B cell (primary cell): Measurements from ENCODE around the gene PAIP2. TPM values are rescaled to one million over a fixed set of nuclear protein-coding genes. Genes with fewer than 3 reads are reported as not detected.

ENCODE experiments used
- ATAC-seq: fragments of 200-7000 bp; cut with Tn5 transposase; one replicate; pipeline ENCODE4 v1.10.0; 2021; ENCODE audit warnings: low read depth, mild to moderate bottlenecking, moderate number of reproducible peaks, moderate library complexity
- CTCF ChIA-PET: fragments of 350-600 bp; sonication (Branson Sonifier 250); formaldehyde crosslinking; loops from one replicate; lab custom pipeline; 2021; ENCODE audit warnings: antibody characterized with exemption, inconsistent platforms; lab: Charles Lee
- POLR2A ChIA-PET: fragments of 350-600 bp; sonication (Branson Sonifier 250); formaldehyde crosslinking; loops from one replicate; lab custom pipeline; 2021; ENCODE audit warnings: antibody characterized with exemption; lab: Charles Lee
- DNase-seq: peaks from one replicate; pipeline ENCODE4 v3.0.0; 2013
- H2AFZ ChIP-seq: 2 replicates; pipeline ENCODE4 v1.6.1; 2012; ENCODE audit warnings: mild to moderate bottlenecking, low read depth, low read length; ENCODE audit not compliant: insufficient read depth, poor library complexity, severe bottlenecking
- H3K27ac ChIP-seq, 2 donors: 1 replicate in 1 of 2; 2 replicates in 1 of 2; pipeline ENCODE4 v1.5.1; 2012 to 2013; ENCODE audit warnings: low read length in 2 of 2, mild to moderate bottlenecking in 2 of 2, moderate library complexity in 1 of 2
- H3K27me3 ChIP-seq, 4 experiments: fragments of 200-600 bp in 1 of 4; sonication (generic) in 1 of 4; replicated peaks in 1 of 4; 1 replicate in 2 of 4; 2 replicates in 2 of 4; pipeline versions ENCODE4 v1.6.1 to v1.7.0; 2013 to 2016; ENCODE audit warnings: low read length in 3 of 4, mild to moderate bottlenecking in 2 of 4, mixed read lengths in 1 of 4, moderate library complexity in 1 of 4; ENCODE audit not compliant: insufficient read depth in 4 of 4, control insufficient read depth in 3 of 4; ENCODE audit errors: control extremely low read depth in 1 of 4
- H3K36me3 ChIP-seq, 2 experiments: replicated peaks in 1 of 2; 1 replicate in 1 of 2; 2 replicates in 1 of 2; pipeline versions ENCODE4 v1.6.1 to v1.7.1; 2013; ENCODE audit warnings: low read length in 1 of 2; ENCODE audit not compliant: insufficient read depth in 2 of 2, control insufficient read depth in 1 of 2; ENCODE audit errors: control extremely low read depth in 1 of 2, extremely low read depth in 1 of 2
- H3K4me1 ChIP-seq, 2 donors: fragments of 200-600 bp in 1 of 2; sonication (generic) in 1 of 2; 1 replicate in 1 of 2; 2 replicates in 1 of 2; pipeline versions ENCODE4 v1.5.1 to v1.6.1; 2013 to 2017; ENCODE audit warnings: low read length in 2 of 2; ENCODE audit not compliant: control insufficient read depth in 2 of 2, insufficient read depth in 2 of 2
- H3K4me2 ChIP-seq: replicated peaks from 2 replicates; pipeline ENCODE3; 2012; ENCODE audit warnings: mild to moderate bottlenecking, low read depth, low read length; ENCODE audit not compliant: poor library complexity, severe bottlenecking
- H3K4me3 ChIP-seq, 5 experiments: fragments of 200-600 bp in 1 of 5; sonication (generic) in 1 of 5; 1 replicate in 3 of 5; 2 replicates in 2 of 5; pipeline versions ENCODE4 v1.5.1 to v1.7.0; 2011 to 2016; ENCODE audit warnings: low read length in 4 of 5, mild to moderate bottlenecking in 4 of 5, low read depth in 2 of 5, control low read depth in 1 of 5, moderate library complexity in 1 of 5; ENCODE audit not compliant: insufficient read depth in 1 of 5; ENCODE audit errors: control extremely low read depth in 1 of 5, extremely low read depth in 1 of 5
- H3K79me2 ChIP-seq: fragments of 200-600 bp; sonication (generic); one replicate; pipeline ENCODE4 v1.6.0; 2016; ENCODE audit warnings: low read length; ENCODE audit not compliant: control insufficient read depth, insufficient read depth
- H3K9ac ChIP-seq: fragments of 200-600 bp; sonication (generic); 2 replicates; pipeline ENCODE4 v1.6.1; 2017; ENCODE audit warnings: mild to moderate bottlenecking, low read length, moderate library complexity
- H3K9me3 ChIP-seq, 3 donors: one replicate each; pipeline versions ENCODE4 v1.6.1 to v1.7.1; 2013; ENCODE audit warnings: low read length in 2 of 3; ENCODE audit not compliant: control insufficient read depth in 2 of 3, insufficient read depth in 1 of 3; ENCODE audit errors: control extremely low read depth in 1 of 3
- H4K20me1 ChIP-seq: 2 replicates; pipeline ENCODE4 v1.6.0; 2012; ENCODE audit warnings: mild to moderate bottlenecking, low read length; ENCODE audit not compliant: insufficient read depth, control insufficient read depth, poor library complexity, severe bottlenecking
- H3K27ac Mint-ChIP-seq: one replicate; pipeline ENCODE4 v1.8.0; 2021; ENCODE audit warnings: mixed read lengths
- H3K27me3 Mint-ChIP-seq: one replicate; pipeline ENCODE4 v1.8.0; 2021; ENCODE audit warnings: mixed read lengths
- H3K4me1 Mint-ChIP-seq: one replicate; pipeline ENCODE4 v1.8.0; 2021; ENCODE audit warnings: mixed read lengths
- H3K4me3 Mint-ChIP-seq: one replicate; pipeline ENCODE4 v1.8.0; 2021; ENCODE audit warnings: mixed read lengths
- H3K9me3 Mint-ChIP-seq: one replicate; pipeline ENCODE4 v1.8.0; 2022; ENCODE audit warnings: mixed read lengths; ENCODE audit not compliant: insufficient read depth
- EZH2 ChIP-seq: IDR thresholded peaks from 2 replicates; pipeline ENCODE4 v1.6.1; 2012; ENCODE audit warnings: borderline replicate concordance, low read depth, mild to moderate bottlenecking, moderate library complexity, low read length; ENCODE audit not compliant: insufficient read depth, poor library complexity, severe bottlenecking
- WGBS: methylation state at CpG from one replicate; pipeline ENCODE4 v1.1.5; 2013; ENCODE audit warnings: missing lambda C conversion rate; ENCODE audit not compliant: insufficient coverage; 5-methylcytosine and 5-hydroxymethylcytosine counted together
- intact Hi-C: fragments of 100-400 bp; cut with micrococcal nuclease; formaldehyde crosslinking; loops from one replicate; pipeline ENCODE4 v1.10.0; 2022
- polyA plus RNA-seq: library from polyadenylated mRNA; depleted of rRNA; stranded (reverse); fragments of >200 nt; gene quantifications from 2 replicates; pipeline ENCODE4 v1.2.3, GENCODE V29; 2012
- total RNA-seq, 2 donors: library from RNA; stranded (reverse); fragments of 120-200 nt in 1 of 2; gene quantifications; 1 replicate in 1 of 2; 2 replicates in 1 of 2; pipeline versions ENCODE4 v1.2.3 to v1.2.4, GENCODE V29; 2013 to 2022
- TF ChIP-seq, protein P1 (sequence below): fragments of 200-600 bp; IDR thresholded peaks from one replicate; pipeline ENCODE4 v1.8.0; 2022; ENCODE audit warnings: antibody characterized with exemption, mild to moderate bottlenecking

The PAIP2 gene
- total and polyA plus RNA-seq, 2 donors (not counting 1 experiment from before 2014, with no cell fraction given): 38.5 to 121 TPM

DNA sequence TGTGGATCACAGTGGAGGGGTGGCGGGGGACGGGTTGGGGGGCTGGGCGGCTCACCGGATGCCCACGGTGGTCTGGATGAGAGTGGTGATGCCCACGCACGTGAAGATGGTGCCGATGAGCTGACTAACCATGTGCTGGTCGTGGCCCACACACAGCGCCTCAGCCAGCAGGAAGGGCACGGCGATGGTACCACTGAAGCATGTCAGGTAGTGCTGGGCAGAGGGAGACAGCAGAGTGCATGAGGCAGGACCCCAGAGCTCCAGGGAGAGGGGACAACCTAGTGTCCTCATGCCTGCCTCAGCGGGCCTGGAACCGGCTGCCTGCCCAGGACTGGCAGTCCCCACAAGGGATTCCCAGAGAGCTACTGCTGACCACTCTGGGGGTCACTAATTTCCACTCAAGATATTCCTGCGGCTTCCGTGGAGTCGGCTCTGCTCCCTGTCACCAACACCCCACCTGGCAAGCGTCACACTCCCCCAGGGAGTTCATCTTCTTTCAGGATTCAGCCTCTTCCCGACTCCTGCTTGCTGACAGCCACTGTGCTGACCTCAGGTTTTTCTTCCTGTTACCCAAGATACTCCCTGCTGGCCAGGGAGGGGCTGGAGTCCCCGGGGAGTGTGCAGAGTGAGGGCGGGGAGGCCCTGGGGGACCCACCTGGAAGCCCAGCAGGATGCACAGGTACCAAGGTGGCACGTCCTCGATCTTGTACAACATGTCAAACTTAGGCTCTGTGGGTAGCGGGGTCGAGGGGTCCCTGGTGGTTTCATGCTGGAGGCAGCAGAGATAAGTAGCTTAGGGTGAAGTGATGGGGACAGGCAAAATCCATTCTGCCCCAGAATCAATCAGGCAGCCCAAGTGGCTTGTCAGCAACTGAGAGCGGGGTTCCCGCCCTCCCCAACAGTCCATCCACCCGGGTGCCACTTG, 40.4 kb downstream of the PAIP2 start:
- Mint-ChIP-seq H3K27ac (peak overlapping the region; percentile 37), H3K27me3 (no peaks in the 10 kb centered on the region), H3K4me3 (no peak overlapping the region), H3K9me3 (no peaks in the 10 kb centered on the region), H3K4me1 (peaks cover 50% of the 10 kb centered on the region)
- H3K9ac ChIP-seq: no peak overlapping the region
- CTCF ChIA-PET: interaction anchor here (1.7 kb wide), 1 partner anchor 10 kb away, joined by 3 read pairs; no protein-coding TSS in a partner anchor
- peaks cover 0 to 2% of the 10 kb centered on the region in 2 experiments for H3K36me3 ChIP-seq
- H3K79me2 ChIP-seq: peaks cover 34% of the 10 kb centered on the region
- H3K27ac ChIP-seq: no peak overlapping the region
- intact Hi-C loops: no loop called here
- 77% methylated on average over 24 of the region's 28 CpGs for WGBS
- H2AFZ ChIP-seq: no peak overlapping the region
- POLR2A ChIA-PET: no interaction called here
- no peaks in the 10 kb centered on the region for H3K27me3 ChIP-seq
- DNase-seq: peak; percentile 20
- peak overlapping the region; percentile 35 for H3K4me2 ChIP-seq
- TF ChIP-seq EZH2: no peak
- TF ChIP-seq, protein P1, sequence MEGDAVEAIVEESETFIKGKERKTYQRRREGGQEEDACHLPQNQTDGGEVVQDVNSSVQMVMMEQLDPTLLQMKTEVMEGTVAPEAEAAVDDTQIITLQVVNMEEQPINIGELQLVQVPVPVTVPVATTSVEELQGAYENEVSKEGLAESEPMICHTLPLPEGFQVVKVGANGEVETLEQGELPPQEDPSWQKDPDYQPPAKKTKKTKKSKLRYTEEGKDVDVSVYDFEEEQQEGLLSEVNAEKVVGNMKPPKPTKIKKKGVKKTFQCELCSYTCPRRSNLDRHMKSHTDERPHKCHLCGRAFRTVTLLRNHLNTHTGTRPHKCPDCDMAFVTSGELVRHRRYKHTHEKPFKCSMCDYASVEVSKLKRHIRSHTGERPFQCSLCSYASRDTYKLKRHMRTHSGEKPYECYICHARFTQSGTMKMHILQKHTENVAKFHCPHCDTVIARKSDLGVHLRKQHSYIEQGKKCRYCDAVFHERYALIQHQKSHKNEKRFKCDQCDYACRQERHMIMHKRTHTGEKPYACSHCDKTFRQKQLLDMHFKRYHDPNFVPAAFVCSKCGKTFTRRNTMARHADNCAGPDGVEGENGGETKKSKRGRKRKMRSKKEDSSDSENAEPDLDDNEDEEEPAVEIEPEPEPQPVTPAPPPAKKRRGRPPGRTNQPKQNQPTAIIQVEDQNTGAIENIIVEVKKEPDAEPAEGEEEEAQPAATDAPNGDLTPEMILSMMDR: no peak
- H3K4me1 ChIP-seq: peaks cover 30 to 48% of the 10 kb centered on the region in 2 donors
- no peak for ATAC-seq
- H4K20me1 ChIP-seq: no peaks in the 10 kb centered on the region
- no peak overlapping the region for H3K4me3 ChIP-seq
- no peaks in the 10 kb centered on the region for H3K9me3 ChIP-seq

DNA sequence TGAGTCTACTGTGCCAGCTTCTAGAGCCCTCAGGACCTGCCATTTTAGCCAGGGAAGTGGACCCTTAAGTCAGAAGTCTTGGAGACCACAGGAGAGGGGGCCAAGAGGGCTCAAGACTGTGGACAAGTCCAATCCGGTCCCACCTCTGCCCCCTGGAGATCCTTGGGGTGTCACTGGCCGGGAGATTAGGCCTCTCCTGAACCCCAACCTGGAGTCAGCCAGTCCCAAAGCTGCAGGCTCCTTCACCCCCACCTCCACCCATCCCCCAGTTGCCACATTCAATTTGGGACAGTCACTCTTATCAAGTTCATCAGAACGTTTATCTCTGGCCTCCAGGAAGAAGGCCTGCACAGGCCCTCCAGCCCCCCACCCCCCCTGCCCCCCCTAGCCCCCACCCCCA, 41.2 kb downstream of the PAIP2 start:
- Histone ChIP-seq H3K4me1 (peaks cover 37 to 55% of the 10 kb centered on the region in 2 donors), H2AFZ (no peak overlapping the region), H3K27ac (no peak overlapping the region), H3K4me3 (no peak overlapping the region), H3K4me2 (no peak overlapping the region), H3K79me2 (peaks cover 34% of the 10 kb centered on the region), H3K27me3 (no peaks in the 10 kb centered on the region), H3K36me3 (no peaks in the 10 kb centered on the region), H4K20me1 (no peaks in the 10 kb centered on the region), H3K9ac (no peak overlapping the region), H3K9me3 (no peaks in the 10 kb centered on the region)
- DNase-seq (peak; percentile 9), ATAC-seq (no peak)
- 87% methylated on average over 2 of the region's 3 CpGs for WGBS
- TF ChIP-seq EZH2: no peak
- TF ChIP-seq, protein P1: no peak
- H3K4me3 Mint-ChIP-seq: no peak overlapping the region
- H3K27me3 Mint-ChIP-seq: no peaks in the 10 kb centered on the region
- ChIA-PET POLR2A (no interaction called here), CTCF (interaction anchor here (1.7 kb wide), 1 partner anchor 10 kb away, joined by 3 read pairs; no protein-coding TSS in a partner anchor)
- peaks cover 55% of the 10 kb centered on the region for H3K4me1 Mint-ChIP-seq
- H3K9me3 Mint-ChIP-seq: no peaks in the 10 kb centered on the region
- H3K27ac Mint-ChIP-seq: no peak overlapping the region
- intact Hi-C loops: no loop called here
